Ishikawa (cell line): Measurements from ENCODE around the gene MYO18A.

Source experiments
- CEBPB ChIP-seq: IDR thresholded peaks from 2 replicates; pipeline ENCODE4 v1.6.1; 2012
- CREB1 ChIP-seq: IDR thresholded peaks from 2 replicates; pipeline ENCODE4 v1.6.1; 2012; ENCODE audit warnings: low read depth
- EGR1 ChIP-seq: IDR thresholded peaks from 2 replicates; pipeline ENCODE4 v1.6.1; 2012
- EP300 ChIP-seq: IDR thresholded peaks from 2 replicates; pipeline ENCODE4 v1.6.1; 2012; ENCODE audit warnings: borderline replicate concordance
- FOXM1 ChIP-seq: IDR thresholded peaks from 2 replicates; pipeline ENCODE4 v1.6.1; 2012; ENCODE audit warnings: low read depth, borderline replicate concordance
- MAX ChIP-seq: IDR thresholded peaks from 2 replicates; pipeline ENCODE4 v1.6.1; 2012
- NFIC ChIP-seq: IDR thresholded peaks from 2 replicates; pipeline ENCODE4 v1.6.1; 2012
- RAD21 ChIP-seq: IDR thresholded peaks from 2 replicates; pipeline ENCODE4 v1.6.1; 2012; ENCODE audit warnings: low read depth
- REST ChIP-seq: IDR thresholded peaks from 2 replicates; pipeline ENCODE4 v1.6.1; 2012; ENCODE audit warnings: low read depth, mild to moderate bottlenecking
- TAF1 ChIP-seq: IDR thresholded peaks from 2 replicates; pipeline ENCODE4 v1.6.1; 2012; ENCODE audit warnings: low read depth, mild to moderate bottlenecking
- TCF12 ChIP-seq: IDR thresholded peaks from 2 replicates; pipeline ENCODE4 v1.6.1; 2012; ENCODE audit warnings: low read depth
- USF1 ChIP-seq: IDR thresholded peaks from 2 replicates; pipeline ENCODE4 v1.6.1; 2012
- YY1 ChIP-seq: IDR thresholded peaks from 2 replicates; pipeline ENCODE4 v1.6.1; 2012; ENCODE audit warnings: low read depth
- ZBTB7A ChIP-seq: IDR thresholded peaks from 2 replicates; pipeline ENCODE4 v1.6.1; 2012; ENCODE audit warnings: low read depth

GRCh38 chr17:29166507-29166887, 13.7 kb downstream of the MYO18A start:
- TF ChIP-seq ZBTB7A (no peak), YY1 (no peak), USF1 (no peak), CEBPB (no peak), REST (no peak), EP300 (no peak), CREB1 (no peak), MAX (no peak), TCF12 (no peak), FOXM1 (no peak), TAF1 (no peak), RAD21 (no peak), EGR1 (no peak), NFIC (no peak)
